Right lobe of liver (tissue), 4 donors: Measurements from ENCODE around the gene DLG1.

Experiments
- CTCF ChIP-seq, 4 donors: fragments of 200-600 bp in 3 of 4; fragments of 450-650 bp in 1 of 4; IDR thresholded peaks; one replicate each; pipeline versions ENCODE4 v1.5.1 to v1.8.0; 2016 to 2022; ENCODE audit warnings: antibody characterized with exemption in 4 of 4, mild to moderate bottlenecking in 2 of 4
- POLR2A ChIP-seq: fragments of 450-650 bp; IDR thresholded peaks from one replicate; pipeline ENCODE4 v1.6.1; 2017; ENCODE audit warnings: antibody characterized with exemption, mild to moderate bottlenecking
- donor health status: DM: no; HTN: no; CAD: no.
- donor health status: DM: no; HTN: no; CAD: no.
- donor health status: DM: no; HTN: yes; CAD: no.

- no peak for TF ChIP-seq POLR2A
- no peak for TF ChIP-seq CTCF (IDR thresholded peaks at IDR 0.05)
Observed at GRCh38 chr3:197296545-197296944, 1.9 kb downstream of the DLG1 start.
